Fibroblast of skin of right quadriceps (primary cell): ENCODE results near the gene COQ3.
"Not testable (repeated sequence)": the region's sequence is repeated elsewhere in the genome, so short reads cannot be mapped to it uniquely, and the experiment has no call there.

Experiments used
- DNase-seq: peaks from one replicate; pipeline ENCODE4 v3.0.0-alpha.2; 2013

Gene COQ3

DNA sequence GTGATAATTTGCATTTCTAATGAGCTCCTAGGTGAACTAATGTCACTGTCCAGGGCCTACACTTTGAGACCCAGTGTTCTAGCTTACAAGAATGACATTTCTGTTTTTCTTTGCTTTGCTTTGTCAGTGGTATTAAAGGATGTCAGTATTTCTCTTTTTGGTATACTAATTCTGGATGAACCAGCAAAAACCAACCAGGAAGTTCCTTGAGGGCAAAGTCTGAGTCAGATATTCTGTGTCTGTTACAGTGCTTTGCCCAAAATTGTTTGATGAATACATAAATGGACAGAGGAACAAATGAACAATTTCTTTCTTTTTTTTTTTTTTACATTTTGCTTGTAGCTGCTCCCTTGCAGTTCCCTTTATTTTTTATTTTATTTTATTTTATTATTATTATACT, 15.4 kb downstream of the COQ3 start:
- no peak for DNase-seq

DNA sequence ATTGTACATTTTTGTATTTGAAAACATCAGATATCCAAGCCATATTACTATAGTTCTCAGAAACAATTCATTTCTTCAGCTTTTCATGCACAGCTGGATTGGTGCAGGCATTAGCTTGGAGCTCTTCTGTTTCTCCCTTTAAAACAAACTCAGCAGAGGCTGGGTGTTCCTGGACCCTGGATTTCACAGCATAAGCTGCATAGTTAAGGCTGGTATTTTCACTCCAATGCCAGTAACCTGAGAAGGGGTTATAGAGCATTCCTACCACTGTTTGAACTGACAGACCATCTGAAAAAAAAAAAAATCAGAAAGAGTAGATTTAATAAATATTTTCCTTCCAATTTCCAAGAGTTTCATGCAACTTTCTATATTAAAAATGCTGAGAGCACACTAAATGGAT, 24.5 kb downstream of the COQ3 start:
- DNase-seq = no peak

- DNase-seq = no peak
These were observed 27.1 kb downstream of the COQ3 start for GRCh38 chr6:99366852-99367251.

DNA sequence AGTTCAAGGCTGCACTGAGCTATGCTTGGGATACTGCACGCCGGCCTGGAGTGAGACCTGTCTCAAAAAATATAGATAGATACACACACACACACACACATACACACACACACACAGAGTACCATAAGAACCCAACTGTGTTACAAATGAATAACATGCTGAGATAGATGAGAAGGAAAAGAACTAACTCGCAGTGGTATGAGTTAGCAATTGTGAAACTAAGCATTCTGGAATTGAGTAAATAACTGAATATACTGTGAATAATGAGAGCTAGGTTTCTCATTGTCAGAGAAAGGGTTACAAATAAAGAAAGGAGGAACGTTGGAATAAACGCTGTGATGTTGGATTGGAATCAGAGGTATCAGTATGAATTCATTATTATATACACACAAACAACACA, 30.0 kb downstream of the COQ3 start:
- no peak for DNase-seq

DNA sequence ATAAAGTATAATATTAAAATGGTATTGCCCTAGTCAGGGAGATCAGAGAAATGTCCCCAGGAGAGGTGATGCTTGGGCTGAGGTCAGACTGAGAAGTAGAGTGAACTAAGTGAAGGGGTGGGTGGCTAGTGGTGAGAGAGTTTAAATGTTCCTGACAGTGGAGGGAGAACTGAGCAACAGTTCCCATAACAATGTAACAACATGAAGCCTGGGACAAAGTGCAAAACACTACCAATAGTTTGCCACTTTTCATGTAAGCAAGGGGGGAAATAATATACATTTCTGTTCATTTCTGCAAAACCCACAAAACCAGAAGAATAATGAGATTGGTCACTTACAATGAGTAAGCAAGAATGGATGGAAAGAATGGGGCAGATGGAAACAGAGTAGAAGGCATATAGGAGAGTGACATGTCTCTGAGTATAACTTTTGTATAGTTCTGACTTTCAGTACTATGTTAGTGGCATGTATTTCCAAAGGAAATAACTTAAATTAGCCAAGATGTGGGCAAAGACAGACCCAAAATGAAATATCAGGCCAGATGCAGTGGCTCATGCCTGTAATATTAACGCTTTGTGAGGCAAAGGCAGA, 31.2 kb downstream of the COQ3 start:
- no peak for DNase-seq

DNA sequence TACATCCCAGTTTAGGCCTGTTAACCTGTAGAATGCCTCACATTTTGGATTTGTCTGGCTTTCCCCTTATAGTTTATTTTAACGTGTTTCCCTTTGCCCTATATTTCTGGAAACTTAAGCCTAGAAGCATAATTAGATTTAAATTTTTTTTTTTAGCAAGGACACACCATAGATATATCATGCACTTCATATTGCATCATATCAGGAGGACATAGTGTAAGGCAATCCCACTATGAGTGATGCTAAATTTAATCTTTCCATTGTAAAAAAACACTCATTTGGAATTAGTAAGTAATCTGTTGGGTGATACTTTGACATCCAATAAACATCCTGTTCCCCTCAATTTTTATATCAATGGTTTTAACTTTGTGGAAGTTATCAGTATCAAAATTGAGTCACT, 34.2 kb downstream of the COQ3 start:
- no peak for DNase-seq

DNA sequence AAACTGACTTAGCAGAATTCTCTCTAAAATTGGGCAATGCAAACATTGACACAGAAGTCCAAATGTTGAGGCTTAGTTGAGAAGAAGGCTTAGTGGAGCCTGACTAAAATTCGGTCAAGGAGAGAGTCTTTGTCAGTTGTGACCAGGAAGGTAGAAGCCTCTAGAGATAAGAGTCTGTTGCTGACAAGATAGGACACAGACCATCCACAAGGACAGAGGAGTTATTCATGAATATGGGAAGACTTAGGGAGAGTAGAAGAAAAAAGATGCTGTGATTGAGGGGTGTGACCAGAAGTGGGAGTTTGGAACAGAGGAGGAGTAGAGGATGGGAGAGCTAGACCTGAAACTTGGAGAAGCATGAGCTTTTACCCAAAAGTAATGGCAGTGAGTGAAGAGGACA, 37.4 kb downstream of the COQ3 start:
- DNase-seq = no peak

- no peak for DNase-seq
These were observed 39.0 kb downstream of the COQ3 start for GRCh38 chr6:99354983-99355382.

DNA sequence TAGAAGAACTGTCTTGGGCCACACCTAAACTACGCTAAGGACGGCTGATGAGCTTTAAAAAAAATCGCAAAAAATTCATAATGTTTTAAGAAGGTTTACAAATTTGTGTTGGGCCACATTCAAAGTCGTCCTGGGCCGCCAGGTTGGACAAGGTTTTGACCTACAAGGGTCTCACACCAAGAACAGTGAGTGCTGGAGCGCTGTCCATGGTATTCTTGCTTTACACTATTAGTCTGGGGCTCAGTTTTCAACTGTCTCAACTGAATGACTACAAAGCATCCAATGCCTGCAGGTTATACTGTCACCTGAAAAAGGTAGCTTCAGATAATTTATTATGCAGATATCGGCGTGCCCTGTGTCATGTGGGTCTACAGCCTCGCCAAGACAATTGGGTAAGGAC, 40.9 kb downstream of the COQ3 start:
- no peak for DNase-seq

DNA sequence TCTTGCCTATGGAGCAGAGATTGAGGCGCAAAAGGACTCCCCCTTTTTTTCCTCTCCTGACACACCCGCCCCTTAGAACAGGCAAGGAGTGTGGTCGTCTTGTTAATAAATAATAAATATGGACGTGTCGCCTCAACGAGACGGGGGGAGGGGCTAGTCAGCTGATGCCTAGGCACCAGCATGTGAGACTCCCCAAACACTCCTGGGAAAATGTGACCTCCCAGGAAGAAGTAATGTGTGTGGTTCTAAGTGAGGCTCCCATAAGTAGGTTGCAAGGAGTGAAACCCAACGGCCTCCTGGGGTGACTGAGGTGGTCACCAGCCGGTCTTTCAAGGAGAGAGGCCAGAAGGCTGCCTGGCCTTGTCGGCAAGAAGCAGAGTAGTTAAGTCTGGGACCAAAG, 43.4 kb downstream of the COQ3 start:
- no peak for DNase-seq

- peak; percentile 30 for DNase-seq
These were observed 44.5 kb downstream of the COQ3 start, which contains the start of gene FAXC for GRCh38 chr6:99349171-99350141. Gene FAXC, minus strand, starts transcription at chr6:99349674. Its CDS starts 302 bp downstream, at chr6:99349372.

DNA sequence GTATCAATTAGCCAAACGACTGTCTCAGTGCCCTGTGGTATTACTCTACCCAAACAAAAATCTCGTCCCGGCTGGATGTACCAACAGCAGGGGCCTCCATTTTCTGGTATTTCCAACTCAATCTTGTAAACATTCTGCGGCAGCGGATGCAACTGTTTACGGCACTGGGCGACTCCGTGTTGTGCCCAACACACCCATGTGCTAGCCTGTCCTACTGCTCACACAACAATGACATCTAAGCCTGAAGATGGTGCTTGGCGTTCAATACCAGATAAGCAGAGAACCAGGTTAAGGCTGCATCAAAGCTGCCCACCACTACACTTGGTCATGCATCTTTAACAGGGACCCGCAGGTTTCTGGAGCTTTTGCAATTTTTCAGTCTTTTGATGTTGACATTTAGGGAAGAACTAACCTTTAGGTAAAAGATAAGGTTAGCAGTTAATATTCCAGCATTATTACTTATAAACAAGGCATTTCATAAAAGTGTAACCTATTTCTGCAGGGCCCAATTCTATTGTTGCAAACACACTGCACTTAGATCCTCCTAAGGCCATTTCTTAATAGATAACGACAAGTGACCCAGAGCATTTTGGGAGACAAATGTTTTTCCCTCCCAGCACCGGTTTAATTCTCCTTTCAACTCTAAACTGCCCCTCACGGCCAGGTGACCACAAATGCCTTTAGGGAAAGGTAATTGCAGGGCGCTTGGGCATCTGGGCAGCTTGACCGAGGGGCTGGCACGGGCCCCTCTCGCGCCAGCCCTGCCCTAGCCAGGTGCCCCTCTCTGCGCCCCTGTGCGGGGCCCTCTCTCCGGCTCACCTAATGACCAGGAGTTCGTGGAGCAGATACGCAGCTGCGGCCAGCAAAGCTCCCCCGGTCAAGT, 45.5 kb downstream of the COQ3 start:
- DNase-seq = no peak

- no peak for DNase-seq
These were observed 46.2 kb downstream of the COQ3 start for GRCh38 chr6:99347804-99348203.

DNA sequence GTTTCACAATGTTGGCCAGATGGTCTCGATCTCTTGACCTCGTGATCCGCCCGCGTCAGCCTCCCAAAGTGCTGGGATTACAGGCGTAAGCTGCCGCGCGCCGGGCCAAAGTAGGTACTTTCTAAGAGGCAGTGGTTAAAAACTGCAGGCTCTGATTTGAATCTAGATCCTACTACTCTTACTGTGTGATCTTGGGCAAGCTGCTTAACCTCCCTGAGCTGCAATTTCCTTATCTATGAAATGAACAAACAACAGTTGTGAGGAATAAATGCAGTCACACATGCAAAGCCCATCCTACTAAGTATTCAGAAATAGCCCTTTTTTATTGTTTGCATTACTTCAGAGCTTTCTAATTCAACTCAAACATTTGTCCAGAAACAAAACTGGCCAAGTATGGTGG, 47.4 kb downstream of the COQ3 start:
- no peak for DNase-seq

DNA sequence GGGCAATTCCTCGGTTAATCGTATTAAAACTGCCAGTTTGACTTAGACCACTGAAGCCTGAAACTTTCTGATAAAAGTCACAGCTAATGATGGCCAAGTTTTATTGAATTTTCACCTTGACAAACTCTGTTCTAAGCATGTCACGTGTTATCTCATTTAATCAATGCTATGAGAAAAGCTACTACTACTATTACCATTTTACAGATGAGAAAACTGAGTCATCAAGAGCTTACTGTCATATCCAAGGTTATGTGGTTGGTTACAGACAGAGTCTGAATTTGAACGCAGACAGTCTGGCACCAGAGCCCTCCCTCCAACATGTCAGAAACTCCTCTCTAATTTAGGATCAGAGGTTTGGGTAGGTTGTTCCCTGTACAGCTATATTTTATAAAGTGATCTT, 48.8 kb downstream of the COQ3 start:
- no peak for DNase-seq

GRCh38 chr6:99344289-99344688, 49.7 kb downstream of the COQ3 start:
- peak; percentile 68 for DNase-seq

GRCh38 chr6:99341862-99342455, 52.0 kb downstream of the COQ3 start:
- no peak for DNase-seq

DNA sequence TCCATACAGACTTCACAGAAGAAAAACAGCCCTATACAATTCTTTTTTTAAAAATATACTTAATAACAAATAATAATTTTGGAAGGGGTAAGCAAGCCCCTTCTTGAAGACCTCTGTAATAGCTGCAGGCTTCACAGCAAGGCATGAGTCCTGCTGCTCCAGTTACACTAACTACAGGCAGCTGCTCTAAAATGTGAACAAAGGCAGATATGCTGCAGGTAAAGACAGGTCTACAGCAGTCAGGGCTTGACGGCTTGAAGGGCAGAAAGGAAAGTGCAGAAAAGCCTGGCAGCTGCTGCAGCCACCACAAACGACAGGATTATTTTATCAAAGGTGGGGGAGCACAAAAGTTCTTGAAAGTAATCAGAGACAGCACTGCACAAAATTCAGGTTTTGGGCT, 55.8 kb downstream of the COQ3 start:
- no peak for DNase-seq

DNA sequence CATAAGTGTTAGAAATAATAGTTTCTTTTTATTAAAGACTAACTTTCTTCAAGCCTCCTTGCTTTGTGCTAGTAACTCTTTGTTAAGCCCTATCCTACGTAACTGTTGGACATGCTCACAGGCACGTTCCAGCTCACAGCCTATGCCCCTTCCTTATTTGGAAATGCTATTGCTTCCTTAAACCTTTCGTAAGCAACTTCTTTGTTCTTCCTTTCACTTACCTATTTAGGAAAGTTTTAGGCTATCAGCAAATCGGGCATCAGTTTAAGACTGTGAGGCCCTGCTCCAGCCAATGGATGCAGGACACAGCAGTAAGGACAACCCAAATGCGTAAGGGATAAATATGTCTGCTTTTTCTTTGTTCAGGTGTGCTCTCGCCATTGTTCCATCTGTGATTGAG, 58.7 kb downstream of the COQ3 start:
- DNase-seq = not testable (repeated sequence)

- DNase-seq = peak; percentile 53
These were observed 59.4 kb downstream of the COQ3 start for GRCh38 chr6:99334526-99335127.

- no peak for DNase-seq
These were observed 60.9 kb downstream of the COQ3 start for GRCh38 chr6:99333068-99333467.

DNA sequence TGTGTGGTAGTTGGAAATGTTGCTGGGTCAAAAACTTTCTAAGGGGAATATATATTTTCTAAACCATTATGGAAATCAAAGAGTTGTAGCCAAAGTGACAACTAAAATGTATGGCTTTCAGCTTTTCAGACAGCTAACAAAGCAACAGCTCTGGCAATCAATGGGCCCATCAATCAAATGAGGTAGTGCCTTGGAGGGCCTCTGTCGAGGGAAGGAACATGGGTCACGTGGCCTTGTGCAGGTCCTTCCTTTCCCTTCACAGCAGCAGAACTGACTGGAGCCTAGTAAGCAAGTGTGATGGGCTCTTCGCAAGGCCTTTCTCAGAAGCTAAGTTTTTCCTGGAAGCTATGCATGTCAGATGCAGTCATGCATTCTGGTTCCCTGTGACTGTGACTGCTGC, 62.5 kb downstream of the COQ3 start:
- DNase-seq = no peak

- DNase-seq = peak; percentile 66
These were observed 63.8 kb downstream of the COQ3 start for GRCh38 chr6:99330159-99330558.
